LNCaP clone FGC (cell line): ENCODE results near the gene ZNF423.

Source experiments
- DNase-seq: peaks from one replicate; pipeline ENCODE4 v3.0.0-alpha.2; 2011; ENCODE audit warnings: low read depth
- H3K4me3 ChIP-seq: 2 replicates; pipeline ENCODE4 v1.5.1; 2011; ENCODE audit warnings: mild to moderate bottlenecking, low read depth, low read length, control low read depth
- TF ChIP-seq, protein P1 (sequence below): IDR thresholded peaks from 2 replicates; pipeline ENCODE4 v1.5.1; 2012; ENCODE audit warnings: mild to moderate bottlenecking; ENCODE audit not compliant: control insufficient read depth, insufficient read depth; ENCODE audit errors: extremely low read depth

The ZNF423 gene

DNA sequence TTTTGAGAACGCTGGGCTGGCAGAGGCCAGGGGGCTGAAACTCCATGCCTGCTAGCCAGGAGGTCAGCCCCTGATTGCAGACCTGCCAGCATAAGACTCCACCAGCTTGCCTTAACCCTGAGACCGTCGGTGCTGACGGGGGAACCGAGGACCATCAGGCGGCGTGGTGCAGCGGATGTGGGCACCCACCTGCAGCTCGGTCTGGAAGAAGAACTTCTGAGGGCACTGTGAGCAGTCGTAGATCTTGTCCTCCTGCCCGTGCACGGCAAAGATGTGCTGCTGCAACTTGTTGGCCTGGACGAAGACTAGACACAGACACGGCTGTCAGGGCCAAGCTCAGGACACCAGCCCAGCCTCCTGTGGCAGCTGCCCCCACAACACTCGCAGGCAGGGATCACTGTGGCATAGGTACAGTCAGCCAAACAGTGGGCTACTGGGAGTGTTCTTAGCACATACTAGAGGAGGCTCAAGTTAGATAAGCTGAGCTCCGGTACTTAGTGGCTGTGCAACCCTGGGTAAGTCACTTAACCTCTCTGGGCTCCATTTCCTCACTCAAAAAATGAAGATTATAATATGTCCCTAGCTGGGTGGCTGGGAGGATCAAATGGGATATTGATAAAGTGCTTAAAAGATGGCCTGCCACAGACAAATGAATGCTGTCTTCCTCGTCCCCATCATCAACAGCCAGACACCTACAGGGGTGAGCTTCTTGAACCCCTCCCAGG, 332.3 kb downstream of the ZNF423 start:
- H3K4me3 ChIP-seq, result no peak overlapping the region
- no peak for DNase-seq
- TF ChIP-seq, protein P1, sequence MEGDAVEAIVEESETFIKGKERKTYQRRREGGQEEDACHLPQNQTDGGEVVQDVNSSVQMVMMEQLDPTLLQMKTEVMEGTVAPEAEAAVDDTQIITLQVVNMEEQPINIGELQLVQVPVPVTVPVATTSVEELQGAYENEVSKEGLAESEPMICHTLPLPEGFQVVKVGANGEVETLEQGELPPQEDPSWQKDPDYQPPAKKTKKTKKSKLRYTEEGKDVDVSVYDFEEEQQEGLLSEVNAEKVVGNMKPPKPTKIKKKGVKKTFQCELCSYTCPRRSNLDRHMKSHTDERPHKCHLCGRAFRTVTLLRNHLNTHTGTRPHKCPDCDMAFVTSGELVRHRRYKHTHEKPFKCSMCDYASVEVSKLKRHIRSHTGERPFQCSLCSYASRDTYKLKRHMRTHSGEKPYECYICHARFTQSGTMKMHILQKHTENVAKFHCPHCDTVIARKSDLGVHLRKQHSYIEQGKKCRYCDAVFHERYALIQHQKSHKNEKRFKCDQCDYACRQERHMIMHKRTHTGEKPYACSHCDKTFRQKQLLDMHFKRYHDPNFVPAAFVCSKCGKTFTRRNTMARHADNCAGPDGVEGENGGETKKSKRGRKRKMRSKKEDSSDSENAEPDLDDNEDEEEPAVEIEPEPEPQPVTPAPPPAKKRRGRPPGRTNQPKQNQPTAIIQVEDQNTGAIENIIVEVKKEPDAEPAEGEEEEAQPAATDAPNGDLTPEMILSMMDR, result no peak

DNA sequence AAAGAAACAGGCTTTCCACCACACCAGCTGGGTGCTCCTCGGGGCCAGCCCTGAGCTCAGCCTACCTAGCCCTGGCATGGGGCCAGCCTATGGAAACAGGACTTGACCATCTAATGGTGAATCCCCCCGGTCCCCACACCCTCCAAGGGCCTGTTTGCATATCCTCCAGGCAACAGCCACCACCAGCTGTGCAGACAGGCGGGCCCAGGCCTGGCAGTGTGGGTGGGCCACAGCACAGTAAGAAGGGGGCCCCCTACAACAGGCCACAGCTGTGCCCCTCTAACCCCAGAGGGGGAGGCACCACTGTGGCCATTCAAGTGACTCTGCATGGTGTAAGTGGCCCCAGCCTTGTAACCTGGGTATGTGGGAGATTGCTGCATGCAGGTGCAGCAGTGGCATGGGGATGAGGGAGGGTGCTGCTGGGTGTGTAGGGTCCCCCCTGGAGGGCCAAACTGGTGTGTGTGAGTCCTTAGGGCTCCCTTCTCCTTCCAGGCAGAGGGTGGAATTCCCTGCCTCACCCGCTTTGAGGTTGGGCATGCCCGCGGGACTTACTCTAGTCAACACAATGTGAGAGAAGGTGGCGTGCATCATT, 334.1 kb downstream of the ZNF423 start:
- no peak overlapping the region for H3K4me3 ChIP-seq
- TF ChIP-seq, protein P1, result no peak
- DNase-seq, result no peak

DNA sequence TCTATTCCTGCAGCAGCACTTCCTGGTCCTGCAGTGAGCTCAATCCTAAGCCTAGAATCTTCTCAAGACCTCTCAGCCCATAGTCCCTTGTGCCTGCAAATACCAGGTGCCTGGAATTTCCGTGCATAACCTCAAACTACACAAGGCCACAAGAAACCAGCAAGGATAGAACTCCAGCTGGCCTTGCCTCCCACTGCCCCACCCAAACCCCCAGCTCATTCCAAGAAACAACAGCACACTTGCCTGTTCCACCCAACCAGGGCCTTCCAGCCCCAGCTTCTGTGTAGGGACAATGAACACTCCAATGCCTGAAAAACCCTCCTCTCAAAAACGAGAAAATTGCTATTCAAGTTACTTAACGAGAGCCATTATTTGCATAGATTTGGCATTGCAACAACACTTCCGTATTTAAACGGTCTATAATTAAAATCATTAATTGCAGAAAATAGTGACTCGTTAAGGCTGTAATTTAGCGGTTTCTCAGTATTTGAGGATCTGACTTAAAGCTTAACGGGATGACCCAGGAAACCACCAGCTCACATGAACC, 335.3 kb downstream of the ZNF423 start:
- TF ChIP-seq, protein P1, result no peak
- H3K4me3 ChIP-seq, result no peak overlapping the region
- DNase-seq, result no peak

DNA sequence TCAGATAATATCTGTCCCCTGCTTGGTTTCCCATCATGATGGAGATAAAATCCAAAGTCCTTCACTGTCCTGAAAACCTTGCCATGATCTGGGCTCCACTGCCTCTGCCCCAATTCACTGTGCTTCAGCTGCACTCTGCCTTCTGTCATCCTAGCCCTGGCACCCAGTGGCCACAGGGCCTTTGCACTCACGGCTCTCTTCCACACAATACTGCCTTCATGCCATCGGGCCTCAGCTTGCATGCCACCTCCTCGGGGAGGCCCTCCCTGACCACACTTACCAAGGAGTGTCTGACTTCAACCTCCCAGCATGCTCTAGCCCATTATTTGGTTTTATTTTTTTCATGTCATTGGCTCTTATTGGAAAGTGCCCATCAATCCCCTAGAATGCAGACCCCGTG, 336.2 kb downstream of the ZNF423 start:
- TF ChIP-seq, protein P1, result no peak
- DNase-seq, result no peak
- H3K4me3 ChIP-seq, result no peak overlapping the region

DNA sequence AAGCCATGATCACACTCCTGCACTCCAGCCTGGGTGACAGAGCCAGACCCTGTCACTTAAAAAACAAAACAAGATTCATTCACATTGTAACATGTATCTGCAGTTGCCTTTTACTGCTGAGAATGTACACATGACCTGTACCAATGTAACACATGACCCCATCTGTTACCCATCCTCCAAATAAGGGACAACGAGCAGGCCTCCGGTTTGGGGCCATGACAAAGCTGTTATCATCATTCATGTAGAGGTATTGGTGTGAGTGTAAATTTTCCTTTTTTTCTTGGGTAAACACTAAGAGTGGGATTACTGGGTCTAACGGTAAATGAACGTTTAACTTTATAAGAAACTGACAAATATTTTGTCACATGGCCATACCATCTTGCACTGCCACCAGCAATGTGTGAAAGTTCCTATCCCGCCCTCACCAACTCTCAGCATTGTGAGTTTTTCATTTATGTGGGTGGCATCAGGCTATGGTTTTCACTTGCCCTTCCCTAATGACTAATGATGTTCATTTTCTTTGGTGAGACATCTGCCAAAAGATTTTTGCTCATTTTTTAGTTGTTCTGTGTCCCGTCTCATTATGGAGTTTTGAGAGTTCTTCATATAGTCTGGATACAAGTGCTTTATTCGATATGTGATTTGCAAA, 336.8 kb downstream of the ZNF423 start:
- DNase-seq, result no peak
- TF ChIP-seq, protein P1, result no peak
- no peak overlapping the region for H3K4me3 ChIP-seq

DNA sequence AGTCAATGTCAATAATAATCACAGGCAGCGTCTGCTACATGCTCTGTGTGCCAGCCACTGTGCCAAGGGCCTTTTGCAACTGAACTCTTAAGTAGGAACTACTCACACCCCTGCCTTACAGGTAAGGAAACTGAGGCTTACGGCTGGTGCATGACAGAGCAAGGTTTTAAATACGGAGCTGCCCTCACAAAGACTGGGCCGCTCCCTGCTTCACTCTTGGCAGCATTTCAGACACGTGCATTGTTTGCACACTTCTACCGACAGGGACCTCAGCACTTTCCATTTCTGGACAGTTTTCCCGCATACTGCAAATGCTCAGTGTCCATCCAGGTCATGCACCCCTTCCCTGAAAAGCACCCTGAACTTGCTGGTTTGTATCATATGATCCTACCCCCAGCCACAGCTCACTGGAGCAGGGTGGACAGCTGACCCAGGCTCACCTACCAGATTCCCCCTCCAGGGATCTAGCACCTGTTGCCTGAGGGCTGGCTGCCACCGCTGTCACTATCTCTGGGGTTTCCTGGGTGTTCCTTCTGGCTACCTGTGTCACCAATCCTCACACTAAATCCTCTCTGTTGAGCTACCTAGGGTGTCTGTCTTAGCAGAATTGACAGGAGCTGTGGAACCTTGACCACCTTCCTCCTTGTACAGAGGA, 339.4 kb downstream of the ZNF423 start:
- no peak for DNase-seq
- H3K4me3 ChIP-seq, result no peak overlapping the region
- TF ChIP-seq, protein P1, result no peak
